ENCODE data around the gene ZNF22.
"Not testable (repeated sequence)": the region's sequence is repeated elsewhere in the genome, so short reads cannot be mapped to it uniquely, and the experiment has no call there.

ZNF22 gene

DNA sequence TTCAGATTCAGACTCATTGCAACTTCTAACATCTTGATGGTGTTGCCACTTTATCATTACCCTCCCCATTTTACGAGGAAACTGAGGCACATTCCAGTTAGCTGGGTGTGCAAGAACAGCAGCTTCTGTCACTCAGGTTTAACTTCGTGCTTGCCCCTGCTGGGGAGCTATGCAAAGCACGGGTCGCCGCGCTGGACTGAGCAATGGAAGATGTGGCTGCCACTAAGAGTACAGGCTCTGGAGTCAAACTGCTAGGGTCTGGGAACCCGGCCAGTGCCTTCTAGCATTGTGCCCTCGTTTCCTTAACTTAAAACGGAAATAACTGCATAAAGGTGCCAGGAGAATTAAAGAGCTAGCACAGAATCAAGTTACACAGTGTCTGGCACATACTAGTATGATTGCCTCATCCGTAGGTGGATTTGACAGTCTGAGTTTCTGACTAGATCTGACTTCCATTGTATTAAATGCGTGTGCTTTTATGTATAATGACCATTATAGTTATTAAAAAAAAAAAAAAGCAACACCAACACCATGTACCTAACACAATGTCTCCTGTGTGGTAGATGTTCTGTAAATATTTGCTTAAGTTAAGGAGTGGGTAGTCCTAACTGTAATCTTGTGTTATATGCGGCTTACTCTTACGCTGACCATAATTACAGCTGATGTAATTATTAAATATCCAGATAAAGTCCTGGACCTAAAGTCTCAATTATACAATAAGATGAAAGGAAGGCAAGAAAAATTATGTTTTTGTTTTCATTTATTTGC lies 842 bp downstream of the ZNF22 start:
- TF ChIP-seq, protein P1, sequence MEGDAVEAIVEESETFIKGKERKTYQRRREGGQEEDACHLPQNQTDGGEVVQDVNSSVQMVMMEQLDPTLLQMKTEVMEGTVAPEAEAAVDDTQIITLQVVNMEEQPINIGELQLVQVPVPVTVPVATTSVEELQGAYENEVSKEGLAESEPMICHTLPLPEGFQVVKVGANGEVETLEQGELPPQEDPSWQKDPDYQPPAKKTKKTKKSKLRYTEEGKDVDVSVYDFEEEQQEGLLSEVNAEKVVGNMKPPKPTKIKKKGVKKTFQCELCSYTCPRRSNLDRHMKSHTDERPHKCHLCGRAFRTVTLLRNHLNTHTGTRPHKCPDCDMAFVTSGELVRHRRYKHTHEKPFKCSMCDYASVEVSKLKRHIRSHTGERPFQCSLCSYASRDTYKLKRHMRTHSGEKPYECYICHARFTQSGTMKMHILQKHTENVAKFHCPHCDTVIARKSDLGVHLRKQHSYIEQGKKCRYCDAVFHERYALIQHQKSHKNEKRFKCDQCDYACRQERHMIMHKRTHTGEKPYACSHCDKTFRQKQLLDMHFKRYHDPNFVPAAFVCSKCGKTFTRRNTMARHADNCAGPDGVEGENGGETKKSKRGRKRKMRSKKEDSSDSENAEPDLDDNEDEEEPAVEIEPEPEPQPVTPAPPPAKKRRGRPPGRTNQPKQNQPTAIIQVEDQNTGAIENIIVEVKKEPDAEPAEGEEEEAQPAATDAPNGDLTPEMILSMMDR (IDR thresholded peaks at IDR 0.05; ENCODE audit: extremely low read depth, missing control alignments): no peak
- DNase-seq (ENCODE audit: low spot score): peak; percentile 84

- TF ChIP-seq, protein P1 (IDR thresholded peaks at IDR 0.05; ENCODE audit: extremely low read depth, missing control alignments): no peak
- DNase-seq (ENCODE audit: low spot score): no peak
Observed at GRCh38 chr10:45003432-45004000, 2.8 kb downstream of the ZNF22 start.

DNA sequence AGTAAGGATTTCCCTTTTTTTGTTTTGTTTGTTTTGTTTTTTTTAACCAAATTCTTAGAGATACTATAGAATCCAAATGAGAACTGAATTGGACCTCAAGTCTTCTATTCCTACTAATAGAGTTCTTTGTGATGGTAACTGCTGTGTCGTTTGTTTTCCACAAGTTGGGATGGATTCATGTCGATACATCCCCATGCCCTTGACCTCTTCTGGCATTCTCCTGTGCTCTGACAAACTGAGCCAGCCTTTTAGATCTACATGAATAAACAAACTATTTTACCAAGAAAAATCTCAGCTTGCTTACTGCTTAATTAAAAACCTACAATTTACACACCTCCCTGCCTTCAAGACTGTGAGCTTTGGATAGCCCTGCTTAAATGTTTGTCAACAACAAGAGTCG lies 3.9 kb downstream of the ZNF22 start:
- TF ChIP-seq, protein P1 (IDR thresholded peaks at IDR 0.05; ENCODE audit: extremely low read depth, missing control alignments): no peak
- DNase-seq (ENCODE audit: low spot score): no peak

GRCh38 chr10:45005284-45005683 lies 4.6 kb downstream of the ZNF22 start:
- no peak for DNase-seq (ENCODE audit: low spot score)
- TF ChIP-seq, protein P1 (IDR thresholded peaks at IDR 0.05; ENCODE audit: extremely low read depth, missing control alignments): no peak

- TF ChIP-seq, protein P1 (IDR thresholded peaks at IDR 0.05; ENCODE audit: extremely low read depth, missing control alignments): no peak
Observed at GRCh38 chr10:45006276-45007030, 5.7 kb downstream of the ZNF22 start.

DNA sequence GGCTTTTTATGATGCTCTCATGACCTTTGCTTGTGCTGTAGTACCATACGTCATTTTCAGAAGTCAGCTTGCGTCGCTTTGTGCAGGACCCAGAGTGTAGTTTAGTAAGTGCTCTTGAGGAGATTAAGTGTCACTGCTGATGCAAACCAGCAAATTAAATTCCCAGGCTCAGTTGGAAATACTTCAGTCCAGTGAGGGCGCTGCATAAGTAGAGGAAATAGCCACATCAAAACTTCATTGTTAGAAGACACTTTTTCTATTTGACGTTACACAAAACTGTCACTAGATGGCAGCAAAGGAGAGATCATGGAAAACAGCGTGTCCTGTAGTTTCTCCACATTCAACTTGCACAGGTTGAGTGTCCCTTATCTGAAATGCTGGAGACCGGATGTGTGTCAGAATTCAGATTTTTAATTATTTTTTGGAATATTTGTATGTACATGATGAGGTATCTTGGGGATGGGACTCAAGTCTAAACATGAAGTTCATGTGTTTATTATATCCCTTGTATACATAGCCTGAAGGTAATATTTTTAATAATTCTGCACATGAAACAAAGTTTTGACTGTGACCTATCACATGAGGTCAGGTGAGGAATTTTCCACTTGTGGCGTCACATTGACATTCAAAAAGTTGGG lies 7.9 kb downstream of the ZNF22 start:
- TF ChIP-seq, protein P1 (IDR thresholded peaks at IDR 0.05; ENCODE audit: extremely low read depth, missing control alignments): peak; percentile 50
- peak; percentile 70 for DNase-seq (ENCODE audit: low spot score)

More at GRCh38 chr10:45006276-45007030, 5.7 kb downstream of the ZNF22 start:
- DNase-seq (ENCODE audit: low spot score): no peak

GRCh38 chr10:45014557-45014956 lies 13.8 kb downstream of the ZNF22 start:
- DNase-seq (ENCODE audit: low spot score): not testable (repeated sequence)

Data from GM20000 (cell line).